ENCODE measurements around the gene GPR151.

The GPR151 gene

DNA sequence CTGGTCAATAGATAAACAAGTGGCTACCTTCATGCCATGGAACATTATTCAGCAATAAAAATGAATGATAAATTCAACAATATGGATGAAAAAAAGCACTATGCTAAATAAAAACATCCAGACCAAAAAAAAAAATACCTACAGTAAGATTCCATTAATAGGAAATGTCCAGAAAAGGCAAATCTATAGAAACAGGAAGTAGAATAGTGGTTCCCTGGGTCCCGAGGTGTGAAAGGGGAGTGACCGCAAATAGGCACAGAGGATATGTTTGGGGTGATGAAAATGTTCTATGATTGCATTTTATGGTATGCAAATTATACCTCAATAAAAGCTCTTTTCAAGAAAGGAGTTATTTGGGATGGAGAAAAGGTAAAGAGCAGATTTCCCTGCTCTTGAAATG is 3.6 kb upstream of the GPR151 start:
- DNase-seq, result no peak

DNA sequence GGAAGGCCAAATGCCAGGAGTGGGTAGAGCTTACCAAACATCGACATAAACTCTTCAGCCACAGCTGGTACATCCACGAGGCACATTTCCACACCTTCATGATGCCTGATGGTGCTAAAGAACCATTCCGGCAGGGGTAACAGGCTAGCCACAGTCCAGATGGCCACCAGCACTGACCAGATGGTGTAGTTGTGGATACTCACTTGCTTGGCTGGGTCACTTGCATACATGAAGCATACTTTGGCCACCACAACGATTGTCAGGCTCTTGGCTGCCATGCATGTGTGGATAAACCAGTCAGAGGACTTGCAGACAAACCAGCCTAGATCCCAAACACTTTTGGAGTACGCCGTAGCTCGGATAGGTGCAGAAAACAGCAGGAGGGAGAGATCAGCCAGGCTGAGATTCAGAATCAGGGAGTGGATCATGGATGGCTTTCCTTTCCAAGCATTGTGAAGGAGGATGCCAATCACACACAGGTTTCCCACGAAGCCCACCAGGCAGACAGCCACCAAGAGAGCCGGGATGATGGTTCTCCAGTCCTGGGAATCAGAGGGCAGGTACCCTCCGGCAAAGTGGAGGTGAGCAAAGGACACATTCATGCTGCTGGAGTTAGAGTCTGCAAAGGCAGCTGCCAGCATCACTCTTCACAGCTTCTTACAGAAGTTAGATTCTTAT is 378 bp downstream of the GPR151 start:
- DNase-seq, result no peak

DNA sequence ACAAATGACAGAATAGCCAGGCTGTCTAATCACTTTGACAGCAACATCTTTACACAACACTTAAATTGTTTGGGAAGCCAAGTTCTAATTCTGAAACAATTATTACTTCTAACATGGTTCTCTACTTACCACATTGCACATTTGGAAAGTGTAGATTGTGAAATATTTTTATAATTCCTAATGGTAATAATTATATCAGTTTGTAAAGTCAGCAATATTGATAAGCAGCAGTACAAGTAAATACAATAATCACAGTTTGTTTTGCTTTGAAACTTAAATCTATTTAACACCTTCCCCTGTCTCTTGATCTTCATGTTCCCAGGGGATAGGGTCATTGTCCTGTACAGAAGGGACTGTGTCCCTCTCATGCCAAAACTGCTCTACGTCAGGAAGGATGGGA is 1.4 kb downstream of the GPR151 start:
- no peak for DNase-seq

DNA sequence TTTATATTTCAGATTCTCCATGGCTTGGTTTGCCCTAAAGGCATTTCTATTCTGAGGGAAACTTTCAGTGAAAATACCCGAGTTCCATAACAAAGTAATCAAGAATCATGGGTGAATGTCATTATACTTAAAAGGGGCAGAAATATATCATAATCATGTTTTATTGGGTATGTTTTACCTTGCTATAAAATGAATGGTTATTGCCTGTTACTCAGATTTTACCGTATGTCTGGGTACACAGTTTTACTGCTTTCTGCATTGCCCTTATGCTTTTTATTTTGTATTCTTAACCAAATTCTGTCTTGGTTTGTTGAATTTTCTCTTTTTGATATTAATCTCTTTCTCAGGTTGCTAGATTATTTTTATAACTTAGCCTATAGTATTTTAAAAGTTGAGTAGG is 2.5 kb downstream of the GPR151 start:
- no peak for DNase-seq

DNA sequence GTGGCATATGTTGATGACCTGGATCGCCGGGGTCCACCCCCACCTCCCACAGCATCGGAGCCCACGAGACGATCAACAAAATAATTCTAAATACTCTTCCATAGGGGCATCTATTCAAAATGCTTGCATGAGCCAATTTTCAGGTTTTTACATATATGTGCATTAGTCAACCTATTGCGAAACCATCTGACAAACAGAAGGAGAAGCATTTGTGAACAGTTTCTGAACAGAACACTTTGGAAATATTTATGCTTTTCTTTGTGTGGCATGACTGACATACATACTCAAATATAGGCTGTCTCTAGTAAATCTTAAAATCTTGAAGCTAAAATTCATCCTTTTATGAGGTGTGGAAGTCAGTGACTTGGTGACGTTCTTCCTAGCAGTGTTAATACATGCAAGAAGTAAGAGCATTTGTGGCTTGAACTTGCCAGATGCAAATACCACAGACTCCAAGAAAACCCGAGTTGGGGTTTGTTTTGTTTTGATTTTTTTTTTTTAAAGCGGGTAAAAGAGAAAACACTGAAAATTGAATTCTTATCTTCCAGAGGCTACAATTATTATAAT is 5.3 kb downstream of the GPR151 start:
- no peak for DNase-seq

DNA sequence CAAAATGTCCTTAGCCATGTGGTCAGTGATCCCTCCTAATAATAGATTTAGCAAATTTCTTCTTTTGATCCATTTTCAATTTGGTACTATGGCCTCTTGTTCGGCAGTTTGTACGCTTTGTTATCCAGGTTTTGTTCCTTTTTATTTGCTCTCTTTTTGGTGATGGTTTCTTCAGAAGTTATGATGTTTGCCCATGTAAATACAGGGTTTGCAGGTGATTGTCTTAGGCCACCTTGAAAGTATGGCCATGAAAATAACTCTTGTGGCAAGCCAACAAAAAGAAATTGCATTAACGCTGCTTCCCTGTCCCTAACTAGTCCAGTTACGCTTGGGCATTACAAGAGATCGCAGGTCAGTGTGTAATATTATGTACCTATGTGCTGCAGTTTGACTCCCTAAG is 8.6 kb downstream of the GPR151 start:
- no peak for DNase-seq

DNA sequence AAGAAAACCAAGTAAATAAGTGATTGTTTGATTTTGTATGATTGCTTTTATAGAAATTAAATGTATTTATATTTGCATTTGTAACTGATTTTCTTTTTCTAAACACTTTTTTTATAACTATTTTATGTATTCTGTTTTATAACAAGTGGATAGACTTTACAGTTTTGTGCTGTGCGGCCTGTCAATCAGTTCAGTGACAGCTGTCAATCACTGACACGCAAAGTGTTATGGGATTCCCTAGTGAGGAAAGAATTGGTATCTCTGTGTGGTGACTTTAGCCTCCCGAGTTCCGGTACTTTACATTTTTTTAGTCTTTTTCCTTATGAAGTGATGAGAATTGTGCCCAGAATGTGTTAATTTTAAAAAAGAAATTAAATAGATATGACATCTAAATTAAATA is 16.3 kb downstream of the GPR151 start:
- DNase-seq, result no peak

DNA sequence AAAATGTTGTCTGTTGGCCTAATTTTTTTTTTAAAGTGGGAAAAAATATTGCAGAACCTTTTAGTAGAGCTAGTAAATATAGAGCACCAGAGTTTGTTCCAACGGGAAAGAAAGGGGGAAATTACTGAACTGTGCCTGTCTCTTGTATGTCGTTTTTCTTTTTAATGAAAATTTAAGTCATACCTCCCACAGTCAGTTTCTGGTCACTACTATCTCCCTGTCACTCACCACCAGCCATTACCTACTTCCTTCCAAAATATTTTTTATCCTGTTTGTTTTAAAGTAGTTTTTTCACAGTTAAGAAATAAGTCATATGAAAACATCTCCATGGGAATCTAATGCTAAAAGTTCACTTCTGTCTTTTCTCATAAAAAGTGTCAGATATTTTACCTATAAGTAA is 21.3 kb downstream of the GPR151 start:
- DNase-seq, result no peak

DNA sequence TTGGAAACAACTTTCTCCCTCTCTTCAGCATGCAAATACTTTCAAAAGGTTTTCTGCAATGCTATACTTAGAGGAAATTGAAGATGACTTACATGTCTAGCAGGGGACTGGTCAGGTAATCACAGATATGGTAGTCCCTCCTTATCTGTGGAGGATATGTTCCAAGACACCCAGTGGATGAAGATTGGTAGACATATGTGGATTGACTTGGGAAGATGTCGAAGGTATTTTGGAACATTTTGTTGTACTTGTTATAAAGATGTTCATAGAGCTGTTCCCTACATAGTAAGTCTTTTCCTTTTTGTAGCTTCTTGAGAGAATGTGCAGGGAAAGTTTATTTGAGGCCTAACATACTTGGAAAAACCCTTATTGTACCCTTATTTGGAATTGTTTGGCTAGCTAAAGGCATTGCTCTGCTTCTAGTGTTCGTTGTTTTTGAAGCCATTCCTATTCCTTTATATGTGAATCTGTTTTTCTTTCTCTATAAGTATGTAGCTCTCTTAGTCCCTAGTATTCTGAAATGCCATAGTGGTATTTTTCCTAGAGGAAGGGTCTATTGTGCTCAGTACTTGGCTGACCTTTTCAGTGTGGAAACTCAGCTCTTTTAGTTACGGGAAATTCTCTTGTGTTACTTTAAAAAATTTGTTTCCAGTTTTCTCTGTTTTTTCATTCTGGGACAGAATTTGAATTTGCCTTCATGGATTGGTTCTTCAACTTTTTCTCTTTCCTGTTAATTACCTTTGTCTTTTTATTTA is 25.7 kb downstream of the GPR151 start:
- no peak for DNase-seq

DNA sequence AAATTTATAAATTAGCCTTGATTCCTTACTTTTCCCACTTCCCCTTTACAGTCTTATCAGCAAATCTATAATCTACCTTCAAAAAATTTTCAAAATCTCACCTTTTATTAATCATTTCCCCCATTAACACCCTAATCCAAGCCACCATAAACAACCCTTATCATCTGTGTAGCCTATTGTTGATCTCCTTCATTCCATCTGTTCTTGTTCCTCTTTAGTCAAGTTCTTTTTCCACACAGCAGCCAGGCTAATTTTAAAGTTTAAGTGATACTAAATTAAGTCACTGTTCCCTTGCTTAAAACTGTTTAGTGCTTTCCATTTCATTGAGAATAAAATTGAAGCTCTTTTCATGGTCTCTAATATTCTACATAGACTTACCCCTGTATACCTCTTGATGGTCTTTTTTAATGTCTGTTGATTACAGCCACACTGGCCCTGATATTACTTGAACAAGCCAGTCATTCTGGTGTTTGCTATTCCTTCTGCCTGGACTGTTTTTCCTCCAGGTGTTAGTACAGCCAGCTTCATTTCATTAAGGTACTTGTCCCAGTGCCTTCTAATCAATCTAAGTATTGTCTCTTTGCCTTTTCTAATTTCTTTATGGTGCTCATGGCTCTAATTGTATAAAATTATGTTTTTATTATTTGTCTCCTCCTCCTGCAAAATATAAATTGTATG is 31.1 kb downstream of the GPR151 start:
- DNase-seq, result no peak

DNA sequence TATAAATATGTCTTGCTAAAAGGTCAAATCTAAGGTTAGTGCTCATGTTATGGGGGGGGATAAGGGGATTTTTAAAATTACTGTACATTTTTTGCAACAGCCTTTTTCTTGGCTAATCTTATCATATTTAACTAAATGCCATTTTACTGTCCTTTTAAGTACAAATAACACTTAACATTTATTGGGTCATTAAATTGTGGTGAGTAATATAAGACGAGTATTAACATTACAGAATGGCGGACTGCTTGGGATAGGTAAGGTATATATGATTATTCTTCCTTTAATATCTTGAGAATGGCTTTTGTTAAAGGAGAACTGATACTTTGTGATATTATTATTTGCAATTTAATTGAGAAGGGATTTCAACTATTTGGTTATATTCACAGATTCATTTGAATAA is 33.2 kb downstream of the GPR151 start:
- no peak for DNase-seq

DNA sequence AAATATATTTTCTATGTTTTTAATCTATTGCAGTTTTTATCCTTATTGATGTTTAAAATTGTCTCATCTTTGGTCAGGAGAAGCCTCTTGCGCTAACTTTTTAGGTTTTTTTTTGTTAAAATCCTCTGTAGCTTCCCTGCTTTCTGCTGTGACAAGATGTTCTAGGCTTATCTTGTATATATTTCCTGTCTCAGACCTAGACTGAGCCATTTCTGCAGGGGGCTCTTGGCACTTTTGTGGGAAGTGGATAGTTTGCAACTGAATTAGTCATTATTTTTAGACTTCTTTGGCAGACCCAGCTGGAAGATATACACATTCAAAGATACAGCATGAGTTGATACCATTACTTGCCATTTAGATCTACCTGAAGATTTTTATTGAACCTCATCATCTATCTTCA is 40.1 kb downstream of the GPR151 start:
- no peak for DNase-seq

DNA sequence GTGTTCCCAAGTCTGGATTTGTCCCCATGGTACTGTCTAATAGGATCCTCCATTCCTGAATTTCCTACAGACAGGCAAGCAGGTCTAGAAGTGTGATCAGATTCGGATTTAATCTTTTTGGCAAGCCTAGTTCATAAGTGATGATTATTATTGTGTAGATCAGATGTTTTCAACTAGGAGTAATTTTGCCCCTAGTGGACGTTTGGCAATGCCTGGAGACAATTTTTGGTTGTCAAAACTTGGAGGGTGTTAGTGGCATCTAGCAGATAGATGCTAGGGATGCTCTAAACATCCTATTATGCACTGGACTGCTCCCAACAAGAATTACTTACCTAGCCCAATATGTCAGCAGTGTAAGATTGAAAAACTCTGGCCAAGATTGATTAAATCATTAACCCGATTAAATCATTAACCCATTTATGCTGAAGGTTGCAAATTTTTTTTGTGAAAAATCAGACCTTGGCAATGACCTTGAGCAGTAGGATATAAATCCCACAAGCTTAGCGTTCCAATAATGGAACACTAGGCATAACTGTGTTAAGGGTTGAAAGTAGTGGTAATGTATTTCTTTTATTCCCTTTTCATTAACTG is 40.7 kb downstream of the GPR151 start:
- no peak for DNase-seq

DNA sequence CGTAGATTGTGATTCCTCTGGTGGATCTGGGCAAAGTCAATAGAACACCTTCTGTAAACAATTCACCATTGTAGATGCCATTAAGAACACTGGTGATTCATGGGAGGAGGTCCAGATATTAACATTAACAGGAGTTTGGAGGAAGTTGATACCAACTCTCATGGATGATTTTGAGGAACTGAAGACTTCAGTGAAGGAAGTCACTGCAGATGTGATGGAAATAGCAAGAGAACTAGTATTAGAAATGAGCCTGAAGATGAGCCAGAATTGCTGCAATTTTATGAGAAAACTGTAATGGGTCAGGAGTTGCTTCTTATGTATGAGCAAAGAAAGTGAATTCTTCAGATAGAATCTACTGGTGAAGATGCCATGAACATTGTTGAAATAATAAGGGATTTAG is 41.9 kb downstream of the GPR151 start:
- no peak for DNase-seq

DNA sequence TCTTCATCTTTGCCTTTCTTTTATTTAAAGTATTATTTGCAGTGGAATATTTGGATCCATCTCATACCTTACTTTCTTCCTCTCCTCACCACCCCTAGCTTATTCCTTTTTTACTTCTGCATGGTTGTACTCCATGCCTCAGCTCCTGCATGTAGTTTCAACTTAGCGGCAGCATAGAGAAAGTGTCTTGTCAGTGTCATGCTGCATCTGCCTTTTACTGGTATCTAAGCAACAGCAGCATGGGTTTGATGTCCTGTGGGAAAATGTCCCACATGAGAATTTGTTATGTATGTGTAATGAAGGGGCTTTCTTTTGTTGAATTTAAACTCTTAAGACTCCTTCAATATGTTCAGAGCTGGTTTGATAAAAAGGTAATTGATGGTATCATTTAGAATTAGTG is 48.2 kb downstream of the GPR151 start:
- DNase-seq, result no peak

DNA sequence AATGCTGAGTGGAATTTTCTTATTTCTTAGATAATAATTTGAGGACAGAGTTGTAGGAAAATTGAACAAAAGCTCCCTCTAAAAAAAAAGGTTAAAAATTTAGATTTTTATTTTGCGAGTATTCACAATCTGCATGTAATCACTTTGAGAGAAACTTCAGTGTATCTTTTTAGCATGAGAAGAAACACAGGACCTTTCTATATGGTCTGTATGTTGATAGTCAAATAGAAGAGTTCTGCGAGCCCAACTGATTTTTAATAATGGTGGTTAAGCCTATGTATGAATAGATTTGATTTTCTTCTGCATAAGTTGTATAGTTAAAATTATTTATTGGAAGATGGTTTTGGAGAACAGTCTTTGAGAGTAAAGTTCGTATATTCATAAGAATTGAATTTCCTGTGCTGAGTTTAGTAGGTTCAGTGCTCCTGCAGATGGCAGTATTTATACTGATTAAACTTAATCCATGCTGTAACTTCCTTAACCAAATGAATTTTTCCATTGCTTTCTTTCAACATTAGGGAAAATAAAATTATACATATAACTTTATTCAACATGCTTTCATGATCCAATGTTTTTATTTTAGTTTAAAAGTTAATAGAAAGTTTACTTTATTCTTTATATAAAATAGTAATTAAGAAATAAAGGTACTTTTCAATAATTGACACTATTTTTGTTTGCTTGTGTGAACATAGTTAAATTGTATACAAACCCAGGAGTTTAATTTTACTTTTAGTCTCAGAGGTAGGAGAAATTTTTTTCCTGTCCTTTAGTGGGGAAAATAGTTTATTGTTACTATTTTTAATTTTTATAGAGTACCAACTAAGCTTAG is 49.3 kb downstream of the GPR151 start:
- DNase-seq, result no peak

DNA sequence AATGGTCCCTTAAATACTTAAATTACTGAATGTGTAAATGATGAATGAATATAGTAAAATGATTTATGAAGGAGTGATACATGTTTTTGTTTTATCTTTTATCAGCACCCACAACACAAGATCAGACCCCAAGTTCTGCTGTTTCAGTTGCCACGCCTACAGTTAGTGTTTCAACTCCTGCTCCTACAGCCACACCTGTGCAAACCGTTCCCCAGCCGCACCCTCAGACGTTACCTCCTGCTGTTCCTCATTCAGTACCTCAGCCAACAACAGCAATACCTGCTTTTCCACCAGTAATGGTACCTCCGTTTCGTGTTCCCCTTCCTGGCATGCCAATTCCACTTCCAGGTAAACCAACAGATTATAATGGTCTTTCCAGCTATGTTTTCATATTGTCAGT is 52.5 kb downstream of the GPR151 start:
- DNase-seq, result no peak

All from right forelimb (tissue), 1 donor.